ENCODE data around the gene MRPL23. TPM values are rescaled to one million over a fixed set of nuclear protein-coding genes. Genes with fewer than 3 reads are reported as not detected.

The MRPL23 gene
- total and polyA plus RNA-seq, 2 donors (not counting 3 experiments of a cell fraction or from before 2014, with no cell fraction given), result 72.7 to 222 TPM

DNA sequence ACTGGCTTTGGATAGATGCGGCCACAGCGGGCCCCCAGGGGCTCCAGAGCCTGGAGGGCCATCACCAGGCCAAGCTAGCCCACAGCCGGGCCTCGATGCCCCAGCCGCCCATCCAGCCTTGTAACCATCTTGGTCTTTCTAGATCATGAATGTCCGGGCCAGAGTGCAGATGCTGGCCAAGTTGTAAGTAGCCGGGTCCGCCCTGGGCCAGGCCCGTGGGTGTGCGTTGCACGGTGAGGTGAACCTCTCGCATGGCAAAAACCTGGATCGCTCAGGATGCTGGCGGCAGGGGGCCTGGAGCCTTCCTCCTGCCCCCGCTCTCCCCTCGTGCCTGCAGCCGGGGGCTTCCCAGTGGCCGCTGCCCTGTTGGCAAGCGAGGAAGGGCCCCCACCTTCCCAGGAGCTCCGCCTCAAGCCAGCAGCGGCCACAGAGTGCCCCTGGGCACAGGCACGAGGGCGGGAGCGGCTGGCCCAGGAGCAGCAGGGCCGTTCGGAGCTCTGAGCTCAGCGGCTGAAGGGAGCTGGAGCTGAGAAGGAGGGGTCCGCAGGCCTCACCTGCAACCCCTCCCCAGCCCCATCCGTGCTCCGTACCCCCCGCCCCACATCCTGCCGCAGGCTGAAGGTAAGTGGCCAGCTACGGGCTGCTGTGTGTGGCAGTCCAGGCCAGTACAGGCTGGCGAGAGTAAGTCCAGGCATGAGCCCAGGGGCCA lies 10.9 kb upstream of the MRPL23 start:
- CTCF ChIA-PET, result interaction anchor here (1.8 kb wide), 1 partner anchor 242 kb away, joined by 4 read pairs; no protein-coding TSS in a partner anchor
- dilution Hi-C loops (cut with MboI; ENCODE audit: extremely low pct_ligation_motif_present, low sequenced_read_pairs), result no loop called here

More for the DNA sequence above, 10.9 kb upstream of the MRPL23 start:
- FAIRE-seq, result no peak
- Histone ChIP-seq H4K20me1 (replicated peaks; ENCODE audit: control insufficient read depth, extremely low read depth, insufficient read depth, low read length) (no peaks in the 10 kb centered on the region), H3K27me3 (ENCODE audit: control insufficient read depth in 2 of 2, insufficient read depth in 2 of 2, low read length in 2 of 2) (no peaks in the 10 kb centered on the region), H3K9ac (replicated peaks; ENCODE audit: extremely low read depth, insufficient read depth, low read length) (no peak overlapping the region), H3K27ac (ENCODE audit: insufficient read depth, low read depth, low read length) (no peak overlapping the region), H3K79me2 (ENCODE audit: control insufficient read depth, insufficient read depth, low read length) (no peaks in the 10 kb centered on the region), H3K9me3 (replicated peaks; ENCODE audit: control insufficient read depth, insufficient read depth, low read length) (no peaks in the 10 kb centered on the region), H3K4me3 (replicated peaks in 1 of 3; ENCODE audit: insufficient read depth in 1 of 3, low read depth in 1 of 3, low read length in 3 of 3) (no peak overlapping the region), H2AFZ (ENCODE audit: low read depth, low read length) (no peak overlapping the region), H3K9me1 (replicated peaks; ENCODE audit: control insufficient read depth, extremely low read depth, insufficient read depth, low read length) (no peaks in the 10 kb centered on the region), H3K4me2 (ENCODE audit: insufficient read depth, low read length) (no peak overlapping the region), H3K36me3 (ENCODE audit: control insufficient read depth in 2 of 2, extremely low read depth in 1 of 2, insufficient read depth in 2 of 2, low read length in 2 of 2) (no peaks in the 10 kb centered on the region), H3K4me1 (ENCODE audit: control insufficient read depth, extremely low read depth, insufficient read depth, low read length) (no peaks in the 10 kb centered on the region)
- TF ChIP-seq GATA2 (IDR thresholded peaks at IDR 0.05; ENCODE audit: insufficient read depth, insufficient read length, low read depth, low read length) (no peak), JUN (IDR thresholded peaks at IDR 0.05; ENCODE audit: borderline replicate concordance, insufficient read depth, insufficient read length, low read depth) (no peak), MAX (IDR thresholded peaks at IDR 0.05; ENCODE audit: insufficient read depth, insufficient read length) (no peak), CTCF (IDR thresholded peaks at IDR 0.05; ENCODE audit: extremely low read depth in 1 of 2, insufficient read depth in 1 of 2, low read depth in 1 of 2, low read length in 2 of 2) (no peak), MYC (IDR thresholded peaks at IDR 0.05; ENCODE audit: low read depth, low read length) (no peak), EZH2 (IDR thresholded peaks at IDR 0.05; ENCODE audit: borderline replicate concordance, low read depth, low read length, severe bottlenecking) (no peak), POLR2AphosphoS5 (IDR thresholded peaks at IDR 0.05; ENCODE audit: insufficient read depth, low read depth, low read length) (no peak), FOS (IDR thresholded peaks at IDR 0.05; ENCODE audit: borderline replicate concordance, insufficient read depth, low read length) (no peak), POLR2A (IDR thresholded peaks at IDR 0.05; ENCODE audit: low read depth, low read length) (no peak)
- DNase-seq (ENCODE audit: low read depth, low spot score), result no peak
- BruUV-seq (replicated peaks), result no TSS peak
- POLR2A ChIA-PET, result no interaction called here
- intact Hi-C loops (cut with micrococcal nuclease), result loop anchor here (2.0 kb wide), 1 partner anchor 27 kb away; no protein-coding TSS in a partner anchor
